ENCODE data around the gene SLPI. TPM values are rescaled to one million over a fixed set of nuclear protein-coding genes. Genes with fewer than 3 reads are reported as not detected.

SLPI gene
- total RNA-seq, 1 donor from 2014 or later: 966 TPM

DNA sequence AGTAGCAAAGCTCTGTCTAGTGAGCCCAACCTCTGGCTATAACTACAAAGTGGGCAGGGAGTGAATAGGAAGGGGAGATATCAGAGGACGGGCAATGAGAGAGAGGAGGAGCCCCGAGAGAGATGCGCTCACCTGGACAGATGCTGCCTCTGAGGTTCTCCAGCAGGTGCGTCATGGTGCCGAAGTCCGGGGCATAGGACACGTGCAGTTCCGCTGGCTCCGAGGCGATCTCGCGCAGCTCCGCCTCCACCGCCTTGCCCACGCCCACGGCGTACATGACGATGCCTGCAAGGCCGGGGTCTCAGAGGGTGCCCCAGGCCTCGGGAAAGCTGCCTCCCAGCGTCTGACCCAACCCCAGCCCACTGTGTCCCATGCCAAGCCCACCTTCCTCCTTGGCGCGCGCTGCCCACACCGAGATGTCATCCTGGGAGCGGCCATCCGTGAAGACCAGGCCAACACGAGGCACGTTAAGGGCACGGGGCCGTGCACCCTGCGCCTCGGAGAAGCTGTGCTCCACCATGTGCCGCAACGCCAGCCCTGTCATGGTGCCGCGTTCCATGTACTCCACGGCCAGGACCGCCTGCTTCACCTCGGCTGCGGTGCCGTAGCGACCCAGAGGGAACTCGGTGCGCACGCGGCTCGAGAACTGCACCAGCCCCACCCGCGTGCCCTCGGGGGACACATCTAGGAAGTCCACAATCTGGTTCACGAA lies 43.6 kb upstream of the SLPI start:
- H3K4me3 ChIP-seq: no peak overlapping the region
- TF ChIP-seq, protein P1, sequence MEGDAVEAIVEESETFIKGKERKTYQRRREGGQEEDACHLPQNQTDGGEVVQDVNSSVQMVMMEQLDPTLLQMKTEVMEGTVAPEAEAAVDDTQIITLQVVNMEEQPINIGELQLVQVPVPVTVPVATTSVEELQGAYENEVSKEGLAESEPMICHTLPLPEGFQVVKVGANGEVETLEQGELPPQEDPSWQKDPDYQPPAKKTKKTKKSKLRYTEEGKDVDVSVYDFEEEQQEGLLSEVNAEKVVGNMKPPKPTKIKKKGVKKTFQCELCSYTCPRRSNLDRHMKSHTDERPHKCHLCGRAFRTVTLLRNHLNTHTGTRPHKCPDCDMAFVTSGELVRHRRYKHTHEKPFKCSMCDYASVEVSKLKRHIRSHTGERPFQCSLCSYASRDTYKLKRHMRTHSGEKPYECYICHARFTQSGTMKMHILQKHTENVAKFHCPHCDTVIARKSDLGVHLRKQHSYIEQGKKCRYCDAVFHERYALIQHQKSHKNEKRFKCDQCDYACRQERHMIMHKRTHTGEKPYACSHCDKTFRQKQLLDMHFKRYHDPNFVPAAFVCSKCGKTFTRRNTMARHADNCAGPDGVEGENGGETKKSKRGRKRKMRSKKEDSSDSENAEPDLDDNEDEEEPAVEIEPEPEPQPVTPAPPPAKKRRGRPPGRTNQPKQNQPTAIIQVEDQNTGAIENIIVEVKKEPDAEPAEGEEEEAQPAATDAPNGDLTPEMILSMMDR (IDR thresholded peaks at IDR 0.05): no peak
- intact Hi-C loops (cut with DNase I): no loop called here
- no peaks in the 10 kb centered on the region for H3K9me3 ChIP-seq
- H3K27ac ChIP-seq: no peak overlapping the region
- H3K36me3 ChIP-seq: no peaks in the 10 kb centered on the region
- ATAC-seq: no peak
- H3K4me1 ChIP-seq: no peaks in the 10 kb centered on the region
- no peak for DNase-seq
- H3K27me3 ChIP-seq: peaks cover 2% of the 10 kb centered on the region

- H3K27ac ChIP-seq: no peak overlapping the region
- H3K4me1 ChIP-seq: peaks cover 10% of the 10 kb centered on the region
- no peak overlapping the region for H3K4me3 ChIP-seq
- H3K27me3 ChIP-seq: peaks cover 3% of the 10 kb centered on the region
- no peaks in the 10 kb centered on the region for H3K36me3 ChIP-seq
- TF ChIP-seq, protein P1 (IDR thresholded peaks at IDR 0.05): no peak
- no peak for ATAC-seq
- intact Hi-C loops (cut with DNase I): no loop called here
- no peaks in the 10 kb centered on the region for H3K9me3 ChIP-seq
- DNase-seq: no peak
These were observed 40.3 kb upstream of the SLPI start for GRCh38 chr20:45294659-45295058.

DNA sequence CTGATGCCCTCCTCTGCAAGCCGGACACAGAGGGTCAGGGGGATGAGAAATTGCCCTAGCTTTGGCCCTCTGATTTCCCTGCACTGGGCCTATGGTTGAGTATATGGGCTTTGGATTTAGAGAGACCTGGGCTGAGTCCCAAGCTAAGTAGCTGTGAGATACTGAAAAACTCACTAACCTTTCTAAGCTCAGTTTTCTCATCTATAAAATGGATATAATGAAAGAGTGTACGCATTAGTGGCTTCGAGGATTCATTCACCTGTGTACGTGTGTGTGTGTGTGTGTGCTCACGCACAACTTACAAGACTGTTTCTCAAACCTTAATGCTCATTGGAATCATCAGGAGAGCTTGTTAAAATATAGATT lies 39.6 kb upstream of the SLPI start:
- H3K9me3 ChIP-seq: no peaks in the 10 kb centered on the region
- ATAC-seq: no peak
- peak overlapping the region; percentile 55 for H3K4me3 ChIP-seq

GRCh38 chr20:45293041-45294002 lies 39.0 kb upstream of the SLPI start:
- peak; percentile 95 for ATAC-seq
- intact Hi-C loops (cut with DNase I): no loop called here

More for the DNA sequence above, 39.6 kb upstream of the SLPI start:
- Histone ChIP-seq H3K36me3 (no peaks in the 10 kb centered on the region), H3K4me1 (peaks cover 10% of the 10 kb centered on the region), H3K27ac (no peak overlapping the region), H3K27me3 (peaks cover 3% of the 10 kb centered on the region)
- TF ChIP-seq, protein P1 (IDR thresholded peaks at IDR 0.05): no peak
- intact Hi-C loops (cut with DNase I): no loop called here
- DNase-seq: no peak

GRCh38 chr20:45292343-45292742 lies 38.0 kb upstream of the SLPI start:
- DNase-seq: no peak
- peaks cover 3% of the 10 kb centered on the region for H3K27me3 ChIP-seq
- no peak for ATAC-seq
- H3K27ac ChIP-seq: no peak overlapping the region
- intact Hi-C loops (cut with DNase I): no loop called here
- peaks cover 10% of the 10 kb centered on the region for H3K4me1 ChIP-seq
- H3K36me3 ChIP-seq: no peaks in the 10 kb centered on the region
- H3K9me3 ChIP-seq: no peaks in the 10 kb centered on the region
- no peak overlapping the region for H3K4me3 ChIP-seq
- TF ChIP-seq, protein P1 (IDR thresholded peaks at IDR 0.05): no peak

More at GRCh38 chr20:45293041-45294002, 39.0 kb upstream of the SLPI start:
- peak; percentile 95 for DNase-seq
- H3K4me3 ChIP-seq: peak overlapping the region; percentile 55
- no peaks in the 10 kb centered on the region for H3K9me3 ChIP-seq
- peak overlapping the region; percentile 65 for H3K27ac ChIP-seq
- H3K27me3 ChIP-seq: peaks cover 3% of the 10 kb centered on the region
- TF ChIP-seq, protein P1 (IDR thresholded peaks at IDR 0.05): peak; percentile 97
- peaks cover 10% of the 10 kb centered on the region for H3K4me1 ChIP-seq
- no peaks in the 10 kb centered on the region for H3K36me3 ChIP-seq

All from upper lobe of right lung (tissue), 1 donor.